K562 (cell line): Measurements from ENCODE around the gene PPP1R9B. TPM values are rescaled to one million over a fixed set of nuclear protein-coding genes. Genes with fewer than 3 reads are reported as not detected.

Source experiments
- ATAC-seq: fragments of 200-7000 bp; cut with Tn5 transposase; 3 replicates; pipeline ENCODE4 v1.9.1; 2020; ENCODE audit warnings: moderate library complexity
- BruUV-seq: library from RNA; stranded (reverse); fragments of 400-500 nt; replicated peaks from 2 replicates; lab custom pipeline; 2021; lab: Mats Ljungman, UMichigan
- CTCF ChIA-PET: fragments of 300-600 bp; formaldehyde crosslinking; extraction: SDS; loops from one replicate; lab custom pipeline; 2021; ENCODE audit warnings: low intra/inter-chr PET ratio; lab: Yijun Ruan, JAX
- POLR2A ChIA-PET: fragments of 300-600, 350-650 bp; sonication (Branson Sonifier 250); formaldehyde crosslinking; extraction: SDS; loops from one replicate; lab custom pipeline; 2021; ENCODE audit warnings: antibody characterized with exemption, inconsistent platforms; lab: Yijun Ruan, JAX
- DNase-seq, 4 experiments: peaks; one replicate each; pipeline versions ENCODE4 v3.0.0 to v3.0.0-alpha.2; 2011 to 2018; ENCODE audit warnings: low spot score in 3 of 4, mixed read lengths in 3 of 4; ENCODE audit errors: extremely low read depth in 1 of 4
- FAIRE-seq: peaks from 2 replicates; lab custom pipeline; 2011; peaks lifted over from hg19 to GRCh38; lab: Jason Lieb, UNC
- H2AFZ ChIP-seq: 2 replicates; pipeline ENCODE4 v1.6.0; 2011; ENCODE audit warnings: low read depth, low read length, control low read depth, inconsistent platforms
- H3K27ac ChIP-seq: fragments of 200-600 bp; 3 replicates; pipeline ENCODE4 v1.8.0; 2011; ENCODE audit warnings: low read depth, mild to moderate bottlenecking, control low read depth, inconsistent platforms, low read length, moderate library complexity, mixed read lengths; ENCODE audit errors: extremely low read depth
- H3K27me3 ChIP-seq, 2 experiments: fragments of 300-600 bp in 1 of 2; 2 replicates in 1 of 2; 3 replicates in 1 of 2; pipeline versions ENCODE4 v1.6.0 to v1.8.0; 2011; ENCODE audit warnings: inconsistent platforms in 2 of 2, low read length in 2 of 2, mild to moderate bottlenecking in 1 of 2, mixed read lengths in 1 of 2, moderate library complexity in 1 of 2; ENCODE audit not compliant: control insufficient read depth in 2 of 2, insufficient read depth in 2 of 2
- H3K36me3 ChIP-seq: fragments of 300-600 bp; 3 replicates; pipeline ENCODE4 v1.8.0; 2011; ENCODE audit warnings: mild to moderate bottlenecking, low read length, inconsistent platforms; ENCODE audit not compliant: control insufficient read depth, insufficient read depth
- H3K4me1 ChIP-seq, 2 experiments: fragments of 200-600 bp in 1 of 2; replicated peaks in 1 of 2; 2 replicates in 1 of 2; 3 replicates in 1 of 2; pipeline versions ENCODE4 v1.5.1 to v1.8.0; 2011; ENCODE audit warnings: inconsistent platforms in 2 of 2, low read length in 2 of 2, mild to moderate bottlenecking in 1 of 2, mixed read lengths in 1 of 2, moderate library complexity in 1 of 2; ENCODE audit not compliant: control insufficient read depth in 2 of 2, insufficient read depth in 2 of 2
- H3K4me2 ChIP-seq: 2 replicates; pipeline ENCODE4 v1.6.1; 2011; ENCODE audit warnings: low read length, control low read depth, inconsistent platforms, mixed read lengths; ENCODE audit not compliant: insufficient read depth
- H3K4me3 ChIP-seq: fragments of 200-600 bp; sonication (generic), shearing (Covaris generic); 2 replicates; pipeline ENCODE4 v1.5.1; 2016; ENCODE audit warnings: control low read depth, inconsistent platforms
- H3K79me2 ChIP-seq: fragments of 200-600 bp; 3 replicates; pipeline ENCODE4 v1.8.0; 2011; ENCODE audit warnings: low read length, inconsistent platforms; ENCODE audit not compliant: control insufficient read depth, insufficient read depth
- H3K9ac ChIP-seq, 2 experiments: 2 replicates each; pipeline versions ENCODE4 v1.6.0 to v1.6.1; 2011; ENCODE audit warnings: low read depth in 2 of 2, low read length in 2 of 2, control low read depth in 1 of 2, inconsistent platforms in 1 of 2, mild to moderate bottlenecking in 1 of 2, mixed read lengths in 1 of 2; ENCODE audit not compliant: insufficient read depth in 1 of 2
- H3K9me1 ChIP-seq: one replicate; pipeline ENCODE4 v1.6.0; 2011; ENCODE audit warnings: inconsistent platforms, mild to moderate bottlenecking, low read length, moderate library complexity; ENCODE audit not compliant: control insufficient read depth, insufficient read depth
- H3K9me3 ChIP-seq: replicated peaks from 2 replicates; pipeline ENCODE4 v1.5.1; 2011; ENCODE audit warnings: low read depth, low read length, inconsistent platforms; ENCODE audit not compliant: control insufficient read depth, insufficient read depth
- H4K20me1 ChIP-seq: replicated peaks from 2 replicates; pipeline ENCODE4 v1.6.1; 2011; ENCODE audit warnings: low read length, inconsistent platforms, mixed read lengths; ENCODE audit not compliant: control insufficient read depth, insufficient read depth
- CHD2 ChIP-seq: IDR thresholded peaks from 2 replicates; pipeline ENCODE4 v1.6.1; 2011; ENCODE audit warnings: low read depth, low read length
- MAFF ChIP-seq: IDR thresholded peaks from 2 replicates; pipeline ENCODE4 v1.6.1; 2012; ENCODE audit warnings: low read length, improper control_type of control experiment
- POLR2B ChIP-seq: fragments of 450-650 bp; IDR thresholded peaks from 2 replicates; pipeline ENCODE4 v1.6.1; 2018; ENCODE audit warnings: low read depth; ENCODE audit not compliant: partially characterized antibody
- PPARD ChIP-seq: fragments of 250-450 bp; sonication (Bioruptor Pico); IDR thresholded peaks from 2 replicates; pipeline ENCODE4 v1.8.0; 2022; ENCODE audit warnings: inconsistent platforms, mild to moderate bottlenecking, moderate library complexity
- XRCC5 ChIP-seq: fragments of 200-400 bp; formaldehyde crosslinking; IDR thresholded peaks from 2 replicates; pipeline ENCODE4 v1.6.1; 2017; ENCODE audit warnings: low read depth, mild to moderate bottlenecking, low read length
- whole genome bisulfite sequencing: fragments of 100-300 bp; shearing (Covaris generic); methylation state at CpG from one replicate; pipeline ENCODE4 v1.1.6; 2016; ENCODE audit warnings: low coverage, mixed read lengths; ENCODE audit not compliant: insufficient coverage; ENCODE audit errors: missing lambda C conversion rate; 5-methylcytosine and 5-hydroxymethylcytosine counted together
- in situ Hi-C: fragments of 300-500 bp; cut with MboI; formaldehyde crosslinking; loops from 4 replicates; pipeline ENCODE4 v1.15.0; 2018; ENCODE audit warnings: inconsistent platforms, mixed read lengths
- intact Hi-C: fragments of 100-400 bp; cut with micrococcal nuclease; formaldehyde crosslinking; loops from 2 replicates; pipeline ENCODE4 v1.14.2; 2022
- polyA plus RNA-seq, 8 experiments: library from polyadenylated mRNA; depleted of rRNA in 4 of 8; stranded (reverse) in 5 of 8; unstranded in 3 of 8; fragments of >200 nt; fragmentation: Nextera tagmentation in 2 of 8; fragmentation: Illumina TruSeq in 1 of 8; extraction: Ambion mirVana in 2 of 8; extraction: Trizol in 1 of 8; gene quantifications; 2 replicates each; pipeline versions ENCODE4 v1.2.1 to v1.2.3, GENCODE V29; 2011 to 2014; ENCODE audit warnings: inconsistent platforms in 1 of 8, missing spikeins in 1 of 8
- total RNA-seq, 7 experiments: library from RNA; depleted of rRNA in 6 of 7; stranded (reverse); fragments of >200 nt in 6 of 7; fragmentation: Illumina TruSeq in 2 of 7; extraction: Trizol in 2 of 7; gene quantifications; 2 replicates each; pipeline versions ENCODE4 v1.2.1 to v1.2.3, GENCODE V29; 2011 to 2021; ENCODE audit warnings: low replicate concordance in 1 of 7
- TF ChIP-seq, protein P1 (sequence below): IDR thresholded peaks from 2 replicates; pipeline ENCODE4 v1.6.1; 2016; ENCODE audit warnings: missing genetic modification characterization, missing compliant biosample characterization
- TF ChIP-seq, protein P2 (sequence below): fragments of 450-650 bp; IDR thresholded peaks from 2 replicates; pipeline ENCODE4 v1.6.1; 2018; ENCODE audit warnings: mild to moderate bottlenecking, low read depth; ENCODE audit not compliant: partially characterized antibody

PPP1R9B gene
- total and polyA plus RNA-seq, 9 of the 15 experiments (the other 6 are each of a cell fraction or from before 2014, with no cell fraction given): 0.10 to 63.5 (median 24.7) TPM

DNA sequence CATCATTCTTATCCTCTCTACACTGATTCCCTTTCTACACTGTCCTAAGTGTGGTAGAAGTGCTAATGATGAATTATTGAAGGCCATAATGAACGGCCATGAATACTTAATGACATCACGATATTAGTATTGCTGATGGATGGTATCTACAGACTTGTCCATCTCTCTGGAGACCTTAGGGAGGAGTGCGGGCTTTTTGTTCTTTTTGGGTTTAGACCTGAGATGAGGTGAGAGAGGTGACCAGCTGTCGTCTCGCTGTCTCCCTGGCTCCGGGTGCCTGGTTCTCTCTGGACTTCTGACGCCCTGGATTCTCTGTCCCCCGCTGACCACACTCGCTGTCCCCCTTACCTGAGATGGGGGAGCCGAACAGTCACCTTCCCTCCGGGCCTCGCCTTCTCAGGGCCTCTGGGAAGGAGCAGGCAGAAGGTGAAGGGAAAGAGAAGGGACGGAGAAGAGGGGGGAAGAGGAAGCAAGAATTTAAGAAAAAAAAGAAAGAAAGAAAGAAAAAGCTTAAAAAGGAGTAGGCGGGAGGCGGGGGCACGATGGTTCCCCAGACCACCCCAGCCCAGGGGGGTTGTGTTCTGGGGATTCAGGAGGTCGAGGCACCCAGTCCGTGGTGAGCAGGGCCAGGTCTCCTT lies 32.4 kb upstream of the PPP1R9B start:
- FAIRE-seq (no peak), ATAC-seq (no peak), DNase-seq (no peak)
- Histone ChIP-seq H3K4me3 (no peak overlapping the region), H3K27ac (no peak overlapping the region), H3K79me2 (no peaks in the 10 kb centered on the region), H3K9me3 (no peaks in the 10 kb centered on the region), H3K4me1 (peaks cover 8 to 29% of the 10 kb centered on the region in 2 experiments; a peak in 4 of 5 replicates), H4K20me1 (no peaks in the 10 kb centered on the region; the same call in 1 of the 2 replicates), H3K4me2 (no peak overlapping the region), H3K9me1 (no peaks in the 10 kb centered on the region), H3K9ac (no peak overlapping the region; a peak in 1 of 4 replicates), H3K27me3 (peaks cover 44 to 69% of the 10 kb centered on the region in 2 experiments), H3K36me3 (no peaks in the 10 kb centered on the region), H2AFZ (no peak overlapping the region)
- in situ Hi-C loops: no loop called here
- intact Hi-C loops: no loop called here
- no TSS peak for BruUV-seq
- WGBS: 7% methylated on average over 16 of the region's 18 CpGs
- POLR2A ChIA-PET: interaction anchor here (1.0 kb wide), 1 partner anchor 109 kb away, joined by 3 read pairs; no protein-coding TSS in a partner anchor
- TF ChIP-seq MAFF (no peak), CHD2 (no peak), PPARD (no peak), POLR2B (no peak), XRCC5 (no peak)
- TF ChIP-seq, protein P1, sequence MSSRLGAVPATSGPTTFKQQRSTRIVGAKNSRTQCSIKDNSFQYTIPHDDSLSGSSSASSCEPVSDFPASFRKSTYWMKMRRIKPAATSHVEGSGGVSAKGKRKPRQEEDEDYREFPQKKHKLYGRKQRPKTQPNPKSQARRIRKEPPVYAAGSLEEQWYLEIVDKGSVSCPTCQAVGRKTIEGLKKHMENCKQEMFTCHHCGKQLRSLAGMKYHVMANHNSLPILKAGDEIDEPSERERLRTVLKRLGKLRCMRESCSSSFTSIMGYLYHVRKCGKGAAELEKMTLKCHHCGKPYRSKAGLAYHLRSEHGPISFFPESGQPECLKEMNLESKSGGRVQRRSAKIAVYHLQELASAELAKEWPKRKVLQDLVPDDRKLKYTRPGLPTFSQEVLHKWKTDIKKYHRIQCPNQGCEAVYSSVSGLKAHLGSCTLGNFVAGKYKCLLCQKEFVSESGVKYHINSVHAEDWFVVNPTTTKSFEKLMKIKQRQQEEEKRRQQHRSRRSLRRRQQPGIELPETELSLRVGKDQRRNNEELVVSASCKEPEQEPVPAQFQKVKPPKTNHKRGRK (tag): peak; percentile 83
- TF ChIP-seq, protein P2, sequence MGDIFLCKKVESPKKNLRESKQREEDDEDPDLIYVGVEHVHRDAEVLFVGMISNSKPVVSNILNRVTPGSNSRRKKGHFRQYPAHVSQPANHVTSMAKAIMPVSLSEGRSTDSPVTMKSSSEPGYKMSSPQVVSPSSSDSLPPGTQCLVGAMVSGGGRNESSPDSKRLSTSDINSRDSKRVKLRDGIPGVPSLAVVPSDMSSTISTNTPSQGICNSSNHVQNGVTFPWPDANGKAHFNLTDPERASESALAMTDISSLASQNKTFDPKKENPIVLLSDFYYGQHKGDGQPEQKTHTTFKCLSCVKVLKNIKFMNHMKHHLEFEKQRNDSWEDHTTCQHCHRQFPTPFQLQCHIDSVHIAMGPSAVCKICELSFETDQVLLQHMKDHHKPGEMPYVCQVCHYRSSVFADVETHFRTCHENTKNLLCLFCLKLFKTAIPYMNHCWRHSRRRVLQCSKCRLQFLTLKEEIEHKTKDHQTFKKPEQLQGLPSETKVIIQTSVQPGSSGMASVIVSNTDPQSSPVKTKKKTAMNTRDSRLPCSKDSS: no peak
- CTCF ChIA-PET: no interaction called here
